Measurements from ENCODE around the gene CFAP221. TPM values are rescaled to one million over a fixed set of nuclear protein-coding genes. Genes with fewer than 3 reads are reported as not detected.

Gene CFAP221
- total RNA-seq, 2 donors from 2014 or later = 12.2 to 21.5 TPM

GRCh38 chr2:119599384-119599783 is 55.1 kb downstream of the CFAP221 start:
- DNase-seq (no peak), ATAC-seq (no peak)
- H3K4me1 ChIP-seq = peaks cover 16% of the 10 kb centered on the region
- H3K27me3 ChIP-seq = no peaks in the 10 kb centered on the region
- H3K36me3 ChIP-seq (replicated peaks in 1 of 2; ENCODE audit: insufficient read depth in 1 of 2, low read depth in 2 of 2) = no peaks in the 10 kb centered on the region
- TF ChIP-seq POLR2A (IDR thresholded peaks at IDR 0.05) = no peak
- TF ChIP-seq CTCF (IDR thresholded peaks at IDR 0.05) = no peak
- intact Hi-C loops (cut with DNase I) = loop anchor here (10.0 kb wide), 1 partner anchor 85 kb away; no protein-coding TSS in a partner anchor
- 68 to 76% methylated on average over 2 of the region's 2 CpGs for WGBS, 2 donors
- H3K27ac ChIP-seq = peak overlapping the region in 3 of 4 donors; percentile 53 to 72 (median 57)
- H3K9me3 ChIP-seq = no peaks in the 10 kb centered on the region
- H3K4me3 ChIP-seq = no peak overlapping the region

- no peaks in the 10 kb centered on the region for H3K4me1 ChIP-seq
- no peak overlapping the region for H3K4me3 ChIP-seq
- TF ChIP-seq CTCF (IDR thresholded peaks at IDR 0.05) (no peak), POLR2A (IDR thresholded peaks at IDR 0.05) (no peak)
- H3K27me3 ChIP-seq = no peaks in the 10 kb centered on the region
- WGBS, 2 donors = 65 to 73% methylated on average over 4 of the region's 4 CpGs
- intact Hi-C loops (cut with DNase I) = no loop called here
- no peak for ATAC-seq
- DNase-seq = no peak
- H3K9me3 ChIP-seq = no peaks in the 10 kb centered on the region
- no peaks in the 10 kb centered on the region for H3K36me3 ChIP-seq (replicated peaks in 1 of 2; ENCODE audit: insufficient read depth in 1 of 2, low read depth in 2 of 2)
- no peak overlapping the region for H3K27ac ChIP-seq
Observed at GRCh38 chr2:119605096-119605495, 60.8 kb downstream of the CFAP221 start.

- H3K9me3 ChIP-seq = no peaks in the 10 kb centered on the region
- no peak for ATAC-seq
- no peak overlapping the region for H3K27ac ChIP-seq
- TF ChIP-seq POLR2A (IDR thresholded peaks at IDR 0.05) (no peak), CTCF (IDR thresholded peaks at IDR 0.05) (no peak)
- intact Hi-C loops (cut with DNase I) = no loop called here
- DNase-seq = no peak
- no peak overlapping the region for H3K4me3 ChIP-seq
- H3K27me3 ChIP-seq = no peaks in the 10 kb centered on the region
- H3K36me3 ChIP-seq (replicated peaks in 1 of 2; ENCODE audit: insufficient read depth in 1 of 2, low read depth in 2 of 2) = no peaks in the 10 kb centered on the region
- no peaks in the 10 kb centered on the region for H3K4me1 ChIP-seq
- 41 to 50% methylated on average over 1 of the region's 1 CpG for WGBS, 2 donors
Observed at GRCh38 chr2:119606674-119607073, 62.4 kb downstream of the CFAP221 start.

GRCh38 chr2:119608553-119608952 is 64.3 kb downstream of the CFAP221 start:
- no peak for ATAC-seq

More at GRCh38 chr2:119608553-119608952, 64.3 kb downstream of the CFAP221 start:
- Histone ChIP-seq H3K27me3 (no peaks in the 10 kb centered on the region), H3K27ac (no peak overlapping the region), H3K4me3 (no peak overlapping the region), H3K9me3 (no peaks in the 10 kb centered on the region), H3K4me1 (no peaks in the 10 kb centered on the region), H3K36me3 (replicated peaks in 1 of 2; ENCODE audit: insufficient read depth in 1 of 2, low read depth in 2 of 2) (no peaks in the 10 kb centered on the region)
- intact Hi-C loops (cut with DNase I) = no loop called here
- 65 to 75% methylated on average over 3 of the region's 3 CpGs for WGBS, 2 donors
- no peak for TF ChIP-seq POLR2A (IDR thresholded peaks at IDR 0.05)
- TF ChIP-seq CTCF (IDR thresholded peaks at IDR 0.05) = no peak
- no peak for DNase-seq

Data from body of pancreas (tissue), 4 donors.